Endodermal cell (in vitro differentiated cells): ENCODE data around the gene ARL2BP. TPM values are rescaled to one million over a fixed set of nuclear protein-coding genes. Genes with fewer than 3 reads are reported as not detected.

ENCODE experiments used
- DNase-seq: peaks from one replicate; pipeline ENCODE4 v3.0.0-alpha.2; 2017
- H3K27ac ChIP-seq: 2 replicates; pipeline ENCODE4 v1.5.1; 2013; ENCODE audit warnings: mild to moderate bottlenecking, low read depth, low read length, moderate library complexity
- H3K27me3 ChIP-seq: 2 replicates; pipeline ENCODE4 v1.6.1; 2013; ENCODE audit warnings: mild to moderate bottlenecking, low read length, moderate library complexity; ENCODE audit not compliant: insufficient read depth, control insufficient read depth, poor library complexity, severe bottlenecking
- H3K36me3 ChIP-seq: 2 replicates; pipeline ENCODE4 v1.7.0; 2013; ENCODE audit warnings: mild to moderate bottlenecking, low read length, moderate library complexity; ENCODE audit not compliant: control insufficient read depth, insufficient read depth
- H3K4me1 ChIP-seq: one replicate; pipeline ENCODE4 v1.7.0; 2013; ENCODE audit warnings: low read length; ENCODE audit not compliant: control insufficient read depth, insufficient read depth
- H3K4me3 ChIP-seq: 2 replicates; pipeline ENCODE4 v1.5.1; 2013; ENCODE audit warnings: mild to moderate bottlenecking, low read length, moderate library complexity
- H3K9ac ChIP-seq: 2 replicates; pipeline ENCODE4 v1.6.1; 2013; ENCODE audit warnings: mild to moderate bottlenecking, low read length, moderate library complexity; ENCODE audit not compliant: poor library complexity, severe bottlenecking; ENCODE audit errors: extremely low read depth
- H3K9me3 ChIP-seq: 2 replicates; pipeline ENCODE4 v1.6.1; 2013; ENCODE audit warnings: mild to moderate bottlenecking, low read length, moderate library complexity; ENCODE audit not compliant: control insufficient read depth
- H3K27ac Mint-ChIP-seq: 2 replicates; pipeline ENCODE4 v1.8.0; 2020; ENCODE audit warnings: mixed read lengths
- H3K27me3 Mint-ChIP-seq: 2 replicates; pipeline ENCODE4 v1.8.0; 2021; ENCODE audit warnings: mild to moderate bottlenecking, mixed read lengths; ENCODE audit not compliant: insufficient read depth
- H3K36me3 Mint-ChIP-seq: 2 replicates; pipeline ENCODE4 v1.8.0; 2020; ENCODE audit warnings: low read depth, mixed read lengths
- H3K4me1 Mint-ChIP-seq: 2 replicates; pipeline ENCODE4 v1.8.0; 2020; ENCODE audit warnings: mixed read lengths
- H3K4me3 Mint-ChIP-seq: 2 replicates; pipeline ENCODE4 v1.8.0; 2020; ENCODE audit warnings: mild to moderate bottlenecking, moderate library complexity, mixed read lengths
- H3K9me3 Mint-ChIP-seq: 2 replicates; pipeline ENCODE4 v1.8.0; 2020; ENCODE audit warnings: mild to moderate bottlenecking, mixed read lengths
- WGBS, 2 experiments: methylation state at CpG; one replicate each; pipeline versions ENCODE4 v1.1.5 to v1.1.7; 2013; ENCODE audit warnings: missing lambda C conversion rate in 2 of 2, mixed read lengths in 1 of 2; ENCODE audit not compliant: insufficient coverage in 1 of 2, insufficient read length in 1 of 2; 5-methylcytosine and 5-hydroxymethylcytosine counted together
- total RNA-seq, 2 donors: library from RNA; stranded (reverse); fragmentation: NEBNext Ultra II Directional in 1 of 2; extraction: Animal tissue kit (Norgen Biotek cat#: 25700) in 1 of 2; gene quantifications; 2 replicates in 1 of 2; 3 replicates in 1 of 2; pipeline ENCODE4 v1.2.1, GENCODE V29; 2021
- TF ChIP-seq, protein P1 (sequence below): fragments of 200-600 bp; sonication (generic); conservative IDR thresholded peaks from 2 replicates; pipeline ENCODE4 v1.5.0; 2021; ENCODE audit warnings: antibody characterized with exemption, mild to moderate bottlenecking

The ARL2BP gene
- total RNA-seq, 2 donors from 2014 or later, result 22.6 to 31.3 TPM

DNA sequence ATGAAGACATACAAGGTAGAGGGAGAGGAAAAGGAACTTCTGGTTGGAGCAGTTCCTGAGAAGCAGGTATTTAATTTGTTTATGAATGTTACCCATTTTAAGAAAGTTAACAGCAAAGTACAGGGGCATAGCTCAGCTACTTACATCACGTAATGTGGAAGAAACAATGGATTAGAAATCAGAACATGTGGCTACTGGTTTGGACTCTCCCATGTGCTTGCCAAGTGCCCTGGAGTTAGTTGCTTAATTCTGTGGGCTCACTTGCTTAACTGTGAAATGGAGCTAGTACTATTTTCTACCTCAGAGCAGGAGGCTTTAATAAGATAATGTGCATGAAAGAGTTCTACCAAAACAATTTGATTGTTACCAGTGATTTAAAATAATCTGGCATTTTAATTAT, 31.6 kb upstream of the ARL2BP start:
- Histone ChIP-seq H3K9ac (no peak overlapping the region), H3K36me3 (peaks cover 95% of the 10 kb centered on the region), H3K27ac (no peak overlapping the region), H3K27me3 (no peaks in the 10 kb centered on the region), H3K9me3 (no peaks in the 10 kb centered on the region), H3K4me1 (no peaks in the 10 kb centered on the region), H3K4me3 (no peak overlapping the region)
- no peak overlapping the region for H3K27ac Mint-ChIP-seq
- 96 to 100% methylated on average over 1 of the region's 1 CpG for WGBS, 2 experiments
- H3K4me1 Mint-ChIP-seq, result no peaks in the 10 kb centered on the region
- H3K36me3 Mint-ChIP-seq, result peaks cover 80% of the 10 kb centered on the region
- H3K9me3 Mint-ChIP-seq, result no peaks in the 10 kb centered on the region
- no peaks in the 10 kb centered on the region for H3K27me3 Mint-ChIP-seq
- no peak overlapping the region for H3K4me3 Mint-ChIP-seq
- TF ChIP-seq, protein P1, sequence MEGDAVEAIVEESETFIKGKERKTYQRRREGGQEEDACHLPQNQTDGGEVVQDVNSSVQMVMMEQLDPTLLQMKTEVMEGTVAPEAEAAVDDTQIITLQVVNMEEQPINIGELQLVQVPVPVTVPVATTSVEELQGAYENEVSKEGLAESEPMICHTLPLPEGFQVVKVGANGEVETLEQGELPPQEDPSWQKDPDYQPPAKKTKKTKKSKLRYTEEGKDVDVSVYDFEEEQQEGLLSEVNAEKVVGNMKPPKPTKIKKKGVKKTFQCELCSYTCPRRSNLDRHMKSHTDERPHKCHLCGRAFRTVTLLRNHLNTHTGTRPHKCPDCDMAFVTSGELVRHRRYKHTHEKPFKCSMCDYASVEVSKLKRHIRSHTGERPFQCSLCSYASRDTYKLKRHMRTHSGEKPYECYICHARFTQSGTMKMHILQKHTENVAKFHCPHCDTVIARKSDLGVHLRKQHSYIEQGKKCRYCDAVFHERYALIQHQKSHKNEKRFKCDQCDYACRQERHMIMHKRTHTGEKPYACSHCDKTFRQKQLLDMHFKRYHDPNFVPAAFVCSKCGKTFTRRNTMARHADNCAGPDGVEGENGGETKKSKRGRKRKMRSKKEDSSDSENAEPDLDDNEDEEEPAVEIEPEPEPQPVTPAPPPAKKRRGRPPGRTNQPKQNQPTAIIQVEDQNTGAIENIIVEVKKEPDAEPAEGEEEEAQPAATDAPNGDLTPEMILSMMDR, result no peak
- no peak for DNase-seq

DNA sequence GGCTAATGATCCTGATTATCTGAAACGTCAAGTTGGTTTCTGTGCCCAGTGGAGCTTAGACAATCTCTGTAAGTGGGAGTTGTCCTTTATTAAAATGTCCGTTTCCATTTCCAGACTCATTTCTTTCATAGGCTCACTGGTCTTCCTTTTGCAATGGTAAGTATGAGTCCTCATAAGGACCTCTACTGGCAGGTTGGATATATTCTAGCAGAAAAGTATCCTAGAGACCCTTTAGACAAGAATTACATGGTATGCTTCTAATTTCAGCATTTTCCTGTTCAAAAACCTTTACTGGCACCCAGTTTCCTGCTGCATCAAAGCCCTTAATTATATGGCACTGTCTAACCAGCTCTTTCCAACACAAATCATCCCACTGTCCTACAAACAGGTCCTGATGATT, 28.1 kb upstream of the ARL2BP start:
- TF ChIP-seq, protein P1, result peak; percentile 36
- DNase-seq, result no peak
- no peaks in the 10 kb centered on the region for H3K9me3 ChIP-seq
- no peak overlapping the region for H3K4me3 Mint-ChIP-seq
- H3K27me3 Mint-ChIP-seq, result no peaks in the 10 kb centered on the region
- H3K36me3 ChIP-seq, result peaks cover 94% of the 10 kb centered on the region
- WGBS, 2 experiments, result 98 to 100% methylated on average over 1 to 2 of the region's 2 CpGs
- H3K27ac Mint-ChIP-seq, result no peak overlapping the region
- no peak overlapping the region for H3K4me3 ChIP-seq
- no peaks in the 10 kb centered on the region for H3K4me1 ChIP-seq
- peaks cover 84% of the 10 kb centered on the region for H3K36me3 Mint-ChIP-seq
- H3K27ac ChIP-seq, result no peak overlapping the region
- no peak overlapping the region for H3K9ac ChIP-seq
- no peaks in the 10 kb centered on the region for H3K9me3 Mint-ChIP-seq
- H3K4me1 Mint-ChIP-seq, result no peaks in the 10 kb centered on the region
- no peaks in the 10 kb centered on the region for H3K27me3 ChIP-seq

DNA sequence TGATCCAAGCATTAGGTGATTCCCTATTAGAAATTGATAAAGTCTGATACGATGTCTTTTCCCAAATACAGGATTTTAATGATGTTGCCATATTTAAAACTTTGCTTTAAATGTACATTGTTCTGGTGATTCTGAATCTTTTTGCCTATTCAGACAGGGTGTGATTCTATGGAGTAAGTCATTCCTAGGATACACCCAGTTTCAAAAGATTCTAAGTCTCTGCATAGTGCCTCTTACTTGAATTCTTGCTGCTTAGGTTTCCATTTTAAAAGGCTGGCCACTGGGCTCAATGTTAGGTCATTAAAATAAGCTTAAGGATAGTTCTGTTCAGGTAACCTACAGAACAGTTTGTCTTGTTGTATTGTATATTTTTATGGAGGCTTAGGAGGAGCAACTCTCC, 22.0 kb upstream of the ARL2BP start:
- H3K4me3 Mint-ChIP-seq, result no peak overlapping the region
- Histone ChIP-seq H3K4me1 (no peaks in the 10 kb centered on the region), H3K4me3 (no peak overlapping the region), H3K36me3 (peaks cover 91% of the 10 kb centered on the region), H3K27me3 (no peaks in the 10 kb centered on the region), H3K27ac (no peak overlapping the region), H3K9me3 (no peaks in the 10 kb centered on the region), H3K9ac (no peak overlapping the region)
- DNase-seq, result no peak
- H3K4me1 Mint-ChIP-seq, result no peaks in the 10 kb centered on the region
- H3K9me3 Mint-ChIP-seq, result no peaks in the 10 kb centered on the region
- no peaks in the 10 kb centered on the region for H3K27me3 Mint-ChIP-seq
- 94% methylated on average over 1 of the region's 1 CpG; no CpG with 5 or more reads in 1 of the 2 experiments for WGBS, 2 experiments
- no peak overlapping the region for H3K27ac Mint-ChIP-seq
- H3K36me3 Mint-ChIP-seq, result peaks cover 81% of the 10 kb centered on the region
- TF ChIP-seq, protein P1, result no peak
